GM12878 (cell line): ENCODE results near the gene FMOD. TPM values are rescaled to one million over a fixed set of nuclear protein-coding genes. Genes with fewer than 3 reads are reported as not detected.

ENCODE experiments used
- ATF2 ChIP-seq: IDR thresholded peaks from 2 replicates; pipeline ENCODE4 v1.6.1; 2012; ENCODE audit warnings: low read length, inconsistent platforms
- CBX3 ChIP-seq: fragments of 200-600 bp; sonication (generic); IDR thresholded peaks from 2 replicates; pipeline ENCODE4 v1.6.1; 2016; ENCODE audit warnings: low read depth, borderline replicate concordance
- DPF2 ChIP-seq: fragments of 450-650 bp; IDR thresholded peaks from 2 replicates; pipeline ENCODE4 v1.6.1; 2017; ENCODE audit warnings: mild to moderate bottlenecking
- E2F8 ChIP-seq: fragments of 450-650 bp; IDR thresholded peaks from 2 replicates; pipeline ENCODE4 v1.6.1; 2018; ENCODE audit warnings: mild to moderate bottlenecking, low read depth, moderate library complexity; ENCODE audit not compliant: partially characterized antibody
- FOXK2 ChIP-seq: fragments of 450-650 bp; IDR thresholded peaks from 2 replicates; pipeline ENCODE4 v1.6.1; 2017; ENCODE audit warnings: mild to moderate bottlenecking, moderate library complexity
- HDAC2 ChIP-seq: fragments of 200-600 bp; sonication (generic); IDR thresholded peaks from 2 replicates; pipeline ENCODE4 v1.6.1; 2017
- HSF1 ChIP-seq: fragments of 150-350 bp; IDR thresholded peaks from 2 replicates; pipeline ENCODE4 v1.6.1; 2014; ENCODE audit warnings: mild to moderate bottlenecking, low read depth, low read length
- IKZF2 ChIP-seq, 2 experiments: fragments of 450-650 bp; IDR thresholded peaks; 2 replicates each; pipeline ENCODE4 v1.6.1; 2017; ENCODE audit warnings: mild to moderate bottlenecking in 2 of 2, moderate library complexity in 2 of 2
- IRF5 ChIP-seq: fragments of 450-650 bp; IDR thresholded peaks from 2 replicates; pipeline ENCODE4 v1.6.1; 2017; ENCODE audit warnings: borderline replicate concordance
- MYC ChIP-seq: IDR thresholded peaks from 2 replicates; pipeline ENCODE4 v1.6.1; 2011; ENCODE audit warnings: mild to moderate bottlenecking, low read length, moderate library complexity, inconsistent platforms; ENCODE audit not compliant: insufficient read depth, insufficient replicate concordance, insufficient read length, severe bottlenecking
- NFIC ChIP-seq: IDR thresholded peaks from 2 replicates; pipeline ENCODE4 v1.6.1; 2012; ENCODE audit warnings: low read depth, mild to moderate bottlenecking, inconsistent platforms, low read length, moderate library complexity
- NRF1 ChIP-seq: conservative IDR thresholded peaks from 2 replicates; pipeline ENCODE4 v1.6.1; 2011; ENCODE audit warnings: mild to moderate bottlenecking, low read depth, low read length, improper control_type of control experiment
- RAD51 ChIP-seq: fragments of 450-650 bp; IDR thresholded peaks from 2 replicates; pipeline ENCODE4 v1.6.1; 2016; ENCODE audit warnings: moderate library complexity, mild to moderate bottlenecking, inconsistent platforms
- RCOR1 ChIP-seq: conservative IDR thresholded peaks from 2 replicates; pipeline ENCODE4 v1.6.1; 2012; ENCODE audit warnings: low read depth, low read length, improper control_type of control experiment
- SMARCA5 ChIP-seq: fragments of 450-650 bp; IDR thresholded peaks from 2 replicates; pipeline ENCODE4 v1.6.1; 2017; ENCODE audit warnings: mild to moderate bottlenecking
- SUZ12 ChIP-seq: fragments of 200-600 bp; sonication (generic); IDR thresholded peaks from one replicate; pipeline ENCODE4 v1.6.1; 2018; ENCODE audit warnings: antibody characterized with exemption, mild to moderate bottlenecking; ENCODE audit not compliant: unreplicated experiment
- TBL1XR1 ChIP-seq: IDR thresholded peaks from 2 replicates; pipeline ENCODE4 v1.6.1; 2012; ENCODE audit warnings: low read depth, low read length, improper control_type of control experiment
- TCF12 ChIP-seq: IDR thresholded peaks from 2 replicates; pipeline ENCODE4 v1.6.1; 2011; ENCODE audit warnings: low read depth, mild to moderate bottlenecking, low read length
- polyA plus RNA-seq, 11 experiments: library from polyadenylated mRNA; depleted of rRNA in 4 of 11; unstranded in 6 of 11; stranded (reverse) in 5 of 11; fragments of >200 nt; fragmentation: Nextera tagmentation in 4 of 11; fragmentation: Illumina TruSeq in 1 of 11; extraction: Ambion mirVana in 4 of 11; extraction: Trizol in 1 of 11; gene quantifications; 1 replicate in 1 of 11; 2 replicates in 10 of 11; pipeline versions ENCODE4 v1.2.1 to v1.2.3, GENCODE V29; 2011 to 2016; ENCODE audit warnings: inconsistent platforms in 2 of 11, missing spikeins in 2 of 11, low read depth in 1 of 11
- total RNA-seq, 4 experiments: library from RNA; depleted of rRNA in 3 of 4; stranded (reverse); fragments of >200 nt in 3 of 4; fragmentation: Illumina TruSeq in 1 of 4; extraction: Trizol in 1 of 4; gene quantifications; 2 replicates each; pipeline versions ENCODE4 v1.2.1 to v1.2.3, GENCODE V29; 2013 to 2021
- TF ChIP-seq, protein P1 (sequence below): fragments of 450-650 bp; IDR thresholded peaks from 2 replicates; pipeline ENCODE4 v1.6.1; 2018; ENCODE audit warnings: borderline replicate concordance, mild to moderate bottlenecking; ENCODE audit not compliant: partially characterized antibody

Gene FMOD
- total and polyA plus RNA-seq, 10 of the 15 experiments (the other 5 are each of a cell fraction or from before 2014, with no cell fraction given) = 0.03 to 0.26 (median 0.11) TPM; not detected in 7

GRCh38 chr1:203327684-203328457 is 23.1 kb downstream of the FMOD start (continued):
- TF ChIP-seq HSF1 (no peak), SUZ12 (no peak), TCF12 (peak; percentile 47; the same call in 1 of the 2 replicates), RAD51 (no peak), ATF2 (no peak), TBL1XR1 (no peak), E2F8 (no peak), SMARCA5 (peak; percentile 96), FOXK2 (no peak), NRF1 (no peak), CBX3 (no peak), DPF2 (peak; percentile 60; the same call in 1 of the 2 replicates), RCOR1 (peak; percentile 68; the same call in 1 of the 2 replicates), HDAC2 (no peak), MYC (no peak), IRF5 (no peak), NFIC (no peak), IKZF2 (IDR thresholded peaks at IDR 0.05) (no peak; a peak in 2 of 4 replicates)
- TF ChIP-seq, protein P1, sequence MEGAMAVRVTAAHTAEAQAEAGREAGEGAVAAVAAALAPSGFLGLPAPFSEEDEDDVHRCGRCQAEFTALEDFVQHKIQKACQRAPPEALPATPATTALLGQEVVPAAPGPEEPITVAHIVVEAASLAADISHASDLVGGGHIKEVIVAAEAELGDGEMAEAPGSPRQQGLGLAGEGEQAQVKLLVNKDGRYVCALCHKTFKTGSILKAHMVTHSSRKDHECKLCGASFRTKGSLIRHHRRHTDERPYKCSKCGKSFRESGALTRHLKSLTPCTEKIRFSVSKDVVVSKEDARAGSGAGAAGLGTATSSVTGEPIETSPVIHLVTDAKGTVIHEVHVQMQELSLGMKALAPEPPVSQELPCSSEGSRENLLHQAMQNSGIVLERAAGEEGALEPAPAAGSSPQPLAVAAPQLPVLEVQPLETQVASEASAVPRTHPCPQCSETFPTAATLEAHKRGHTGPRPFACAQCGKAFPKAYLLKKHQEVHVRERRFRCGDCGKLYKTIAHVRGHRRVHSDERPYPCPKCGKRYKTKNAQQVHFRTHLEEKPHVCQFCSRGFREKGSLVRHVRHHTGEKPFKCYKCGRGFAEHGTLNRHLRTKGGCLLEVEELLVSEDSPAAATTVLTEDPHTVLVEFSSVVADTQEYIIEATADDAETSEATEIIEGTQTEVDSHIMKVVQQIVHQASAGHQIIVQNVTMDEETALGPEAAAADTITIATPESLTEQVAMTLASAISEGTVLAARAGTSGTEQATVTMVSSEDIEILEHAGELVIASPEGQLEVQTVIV = no peak
